Stimulated activated CD8-positive, alpha-beta memory T cell treated with anti-CD3 and anti-CD28 coated beads, Interleukin-12 subunit alpha, Interleukin-12 subunit beta, amount 100 ng/mL, for 1 hour (primary cell): ENCODE data around the gene MAML3.

ENCODE experiments used
- DNase-seq: peaks from one replicate; pipeline ENCODE4 v3.0.0-alpha.2; 2020; ENCODE audit warnings: low read depth

The MAML3 gene

DNA sequence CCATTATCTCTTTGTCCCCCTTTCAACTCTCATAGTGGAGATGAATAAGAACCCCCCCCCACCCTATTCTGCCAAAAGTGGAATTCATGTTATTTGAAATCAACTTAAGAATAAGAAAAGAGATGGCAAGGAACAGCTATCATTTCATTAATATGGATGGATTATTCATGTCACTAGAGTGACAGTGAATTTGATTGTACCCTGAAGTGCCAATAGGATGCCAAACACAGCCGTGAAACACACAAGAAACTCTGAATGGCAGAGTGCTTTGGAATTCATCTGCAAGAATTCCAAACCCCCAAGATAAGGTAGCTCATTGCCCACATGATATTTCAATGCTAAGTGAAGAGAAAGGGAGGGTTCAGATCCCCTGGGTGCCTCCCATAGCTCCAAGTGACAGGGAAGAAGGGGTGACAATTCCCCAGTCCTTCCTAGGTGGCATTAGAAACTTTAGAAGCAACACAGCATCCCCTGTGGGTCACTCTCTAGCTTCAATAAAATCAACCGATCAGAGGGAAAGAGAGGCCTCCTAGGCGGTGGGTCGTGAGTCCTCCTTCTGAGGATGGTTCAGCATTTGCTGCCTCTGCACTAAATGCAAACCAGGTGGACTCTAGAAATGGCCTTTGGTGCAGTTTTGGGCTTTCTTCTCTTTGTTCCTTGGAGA is 404.0 kb downstream of the MAML3 start:
- no peak for DNase-seq

GRCh38 chr4:139749338-139749737 is 404.6 kb downstream of the MAML3 start:
- DNase-seq: no peak

GRCh38 chr4:139746431-139747171 is 407.4 kb downstream of the MAML3 start:
- DNase-seq: no peak

GRCh38 chr4:139745111-139745639 is 408.8 kb downstream of the MAML3 start:
- no peak for DNase-seq

DNA sequence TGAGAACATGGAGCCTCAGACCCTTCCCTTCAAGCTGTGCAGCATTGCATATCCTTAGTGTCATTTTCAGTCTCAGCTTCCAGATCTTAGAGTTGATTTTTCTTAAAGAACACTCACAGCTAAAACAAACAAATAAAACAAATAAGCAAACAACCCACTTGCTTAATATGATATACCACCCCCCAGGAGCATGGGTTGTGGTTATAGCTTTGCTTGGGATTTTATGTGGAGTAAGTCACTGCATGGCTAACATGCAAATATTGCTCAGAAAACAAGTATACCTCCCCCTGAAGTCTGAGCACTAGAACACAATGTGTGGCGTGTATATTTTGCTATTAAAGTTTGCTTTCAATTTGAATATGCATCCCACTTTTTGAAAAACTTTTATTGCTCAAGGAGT is 409.8 kb downstream of the MAML3 start:
- no peak for DNase-seq

- no peak for DNase-seq
Measured at GRCh38 chr4:139743027-139743426, 411.0 kb downstream of the MAML3 start.

DNA sequence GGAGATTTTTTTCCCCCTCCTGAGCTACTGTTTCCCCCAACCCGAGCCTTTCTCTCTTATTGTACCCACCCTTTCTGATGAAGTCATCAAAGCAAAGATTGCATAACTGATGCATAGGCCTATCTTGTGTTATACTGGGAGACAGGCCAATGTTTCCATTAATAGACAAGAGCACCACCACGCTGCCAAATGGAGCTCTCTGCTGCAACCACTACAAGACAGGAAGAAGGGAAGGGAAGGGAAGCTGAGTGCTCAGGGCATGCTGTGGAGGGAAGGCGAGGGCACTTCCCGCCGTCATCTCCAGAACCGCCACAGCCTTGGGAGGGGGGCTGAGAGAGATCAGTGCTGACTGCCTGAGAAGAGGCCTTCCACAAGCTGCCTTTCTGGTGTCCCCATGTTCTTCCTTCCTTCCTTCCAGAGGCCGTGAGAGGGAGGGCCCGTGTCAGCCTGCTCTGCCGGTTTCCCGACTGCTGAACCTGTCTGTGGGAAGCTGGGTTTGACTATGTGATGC is 413.4 kb downstream of the MAML3 start:
- DNase-seq: no peak

- DNase-seq: no peak
Measured at GRCh38 chr4:139740121-139740520, 413.9 kb downstream of the MAML3 start.

DNA sequence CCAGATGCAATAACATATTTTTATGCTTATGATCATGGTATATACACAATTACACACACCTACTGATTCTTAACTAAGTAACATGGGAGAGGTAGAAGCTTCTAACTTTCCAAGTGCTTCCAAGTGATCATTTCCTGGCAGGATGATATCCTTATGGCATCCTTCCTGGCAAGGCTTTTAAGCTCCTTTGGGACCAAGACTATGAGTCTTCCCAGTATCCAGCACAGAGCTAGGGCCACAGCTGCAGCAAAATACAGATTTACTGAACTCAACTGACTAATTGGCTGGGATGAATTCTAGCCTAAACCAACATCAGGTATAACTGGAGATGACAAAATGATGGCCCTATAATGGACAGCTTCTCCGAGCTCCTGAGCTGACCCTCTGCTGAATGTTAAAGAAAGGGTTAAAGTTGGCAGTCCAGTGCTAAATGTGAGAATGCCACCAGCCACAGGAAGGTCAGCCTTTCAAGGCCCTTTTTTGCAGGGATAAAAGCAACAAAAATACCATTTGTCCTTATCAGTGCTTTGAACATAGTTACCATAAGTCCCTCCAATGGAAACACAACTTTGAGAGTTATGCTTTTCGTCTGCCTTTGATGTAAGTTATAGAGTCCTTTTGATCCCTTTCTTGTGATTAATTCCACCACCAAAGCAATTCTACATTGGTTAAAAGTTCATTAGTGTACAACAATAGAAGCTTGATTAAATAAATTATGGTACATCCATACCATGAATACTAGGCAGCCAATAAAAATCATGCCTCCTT is 415.0 kb downstream of the MAML3 start:
- no peak for DNase-seq

- DNase-seq: no peak
Measured at GRCh38 chr4:139736661-139737060, 417.3 kb downstream of the MAML3 start.

GRCh38 chr4:139736274-139736660 is 417.7 kb downstream of the MAML3 start:
- no peak for DNase-seq

DNA sequence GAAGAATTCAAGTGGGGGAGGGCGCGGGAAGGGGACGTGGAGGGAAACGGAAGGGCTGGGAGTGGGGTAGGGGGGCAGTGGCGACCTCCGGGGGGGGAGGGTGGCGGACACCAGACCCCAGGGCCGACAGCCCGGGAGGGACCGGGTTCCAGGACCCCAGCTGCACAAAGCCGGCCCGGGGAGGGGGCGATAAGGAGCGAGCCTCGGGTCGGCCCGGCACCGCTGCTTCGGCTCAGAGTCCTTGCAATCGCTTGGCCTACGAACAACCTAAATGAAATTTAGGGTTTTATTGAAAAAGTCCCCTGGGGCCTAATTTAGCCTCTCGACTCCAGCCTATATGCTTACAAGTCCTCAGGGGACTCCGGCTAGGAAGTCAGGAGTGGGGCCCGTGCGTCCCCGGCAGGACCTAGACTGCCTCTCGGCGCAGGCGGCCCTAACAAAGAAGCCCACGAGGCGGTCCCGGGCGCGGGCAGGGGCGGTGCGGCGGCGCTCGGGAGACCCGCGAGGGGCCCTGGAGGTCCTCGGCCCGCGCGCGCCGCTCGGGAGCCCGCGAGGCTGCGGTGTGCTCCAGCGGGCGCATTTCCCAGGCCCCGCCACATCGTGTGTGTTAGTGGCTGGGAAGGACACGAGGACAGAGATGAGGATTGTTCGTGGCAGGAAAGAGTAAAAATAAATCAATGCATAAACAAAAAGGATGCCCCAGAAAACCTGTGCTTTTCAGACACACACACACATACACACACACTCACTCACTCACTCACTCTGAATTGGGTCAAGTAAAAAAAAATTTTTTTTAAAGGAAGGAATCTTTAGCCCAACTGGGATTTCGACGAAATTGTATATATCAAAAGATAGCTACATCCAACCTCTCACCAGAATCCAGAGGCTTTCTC is 418.4 kb downstream of the MAML3 start:
- DNase-seq: no peak

- DNase-seq: peak; percentile 10
Measured at GRCh38 chr4:139734875-139735380, 419.1 kb downstream of the MAML3 start.

DNA sequence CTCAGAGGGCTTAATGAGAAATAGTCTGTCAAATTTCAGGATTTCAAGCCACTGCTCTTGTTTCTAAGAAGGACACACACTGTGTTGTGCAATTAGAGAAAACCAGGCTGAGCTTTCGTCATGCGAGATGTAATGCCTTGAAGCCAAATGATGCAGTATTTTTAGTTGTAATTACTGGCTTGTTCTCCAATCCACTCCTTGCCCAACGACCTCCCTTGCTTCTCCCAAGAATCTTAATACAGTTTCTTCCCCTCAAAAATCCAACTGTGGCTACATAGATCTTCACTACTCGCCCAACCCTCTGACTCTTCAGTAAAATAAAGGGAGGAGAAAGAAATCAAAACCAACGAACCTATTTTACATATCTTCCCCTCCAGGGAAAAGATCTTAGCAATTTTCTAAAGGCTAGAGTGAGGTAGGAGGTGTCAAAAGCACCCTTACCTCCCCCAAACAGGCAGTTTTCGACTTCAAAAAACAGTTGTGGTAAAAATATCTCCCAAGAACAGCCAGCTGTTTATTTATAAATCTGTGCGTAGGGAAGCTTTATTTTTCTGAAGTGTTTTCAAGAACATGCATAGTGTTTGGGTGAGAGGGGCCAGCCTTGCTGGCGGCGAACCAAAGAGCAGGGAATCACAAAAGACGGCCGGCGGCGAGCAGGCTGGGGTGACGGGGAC is 419.6 kb downstream of the MAML3 start:
- no peak for DNase-seq

DNA sequence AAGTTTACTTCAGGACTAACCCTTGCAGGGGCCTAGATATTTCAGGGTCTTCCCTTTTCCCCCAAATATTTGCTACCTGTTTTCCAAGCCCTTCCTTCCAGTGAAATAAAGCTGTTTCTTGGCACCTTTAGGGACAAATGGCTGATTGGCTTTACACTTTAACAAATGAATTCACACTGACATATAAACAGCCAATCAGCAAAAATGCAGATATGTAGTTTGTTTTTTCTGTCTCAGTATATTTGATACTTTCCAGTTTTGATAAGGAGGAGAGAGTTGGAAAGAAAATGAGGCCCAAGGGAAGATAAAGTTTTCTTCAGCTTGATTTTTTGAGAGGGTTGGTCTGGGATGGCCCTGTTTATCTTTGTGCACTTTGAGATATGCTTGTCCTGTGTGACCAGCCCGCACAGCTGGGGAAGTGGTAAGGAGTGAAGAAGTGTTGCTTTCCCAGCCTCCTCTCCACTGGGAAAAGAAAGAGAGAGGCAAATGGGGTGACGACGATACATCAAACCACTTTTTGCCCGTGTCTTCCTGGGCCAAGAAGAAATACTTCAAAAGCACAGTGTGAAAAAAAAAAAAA is 420.9 kb downstream of the MAML3 start:
- DNase-seq: no peak

DNA sequence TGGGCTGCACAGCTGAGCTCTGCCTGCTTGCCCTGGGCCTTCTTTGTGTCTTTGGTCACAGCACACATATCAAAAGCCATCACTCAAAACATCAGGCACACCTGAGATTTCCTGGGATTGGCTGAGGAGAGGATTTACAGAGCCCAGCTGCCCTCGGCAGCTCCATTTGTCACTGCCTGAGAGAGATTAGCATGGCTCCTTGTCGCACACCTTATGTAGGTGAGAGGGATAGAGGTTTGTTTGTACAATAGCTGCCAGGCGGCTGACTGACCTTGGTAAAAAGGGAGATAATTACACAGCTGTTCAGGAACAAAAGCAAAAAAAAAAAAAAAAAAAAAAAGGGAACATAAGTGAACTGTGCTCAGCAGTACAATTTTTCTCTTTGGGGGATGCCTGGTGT is 425.1 kb downstream of the MAML3 start:
- DNase-seq: no peak

DNA sequence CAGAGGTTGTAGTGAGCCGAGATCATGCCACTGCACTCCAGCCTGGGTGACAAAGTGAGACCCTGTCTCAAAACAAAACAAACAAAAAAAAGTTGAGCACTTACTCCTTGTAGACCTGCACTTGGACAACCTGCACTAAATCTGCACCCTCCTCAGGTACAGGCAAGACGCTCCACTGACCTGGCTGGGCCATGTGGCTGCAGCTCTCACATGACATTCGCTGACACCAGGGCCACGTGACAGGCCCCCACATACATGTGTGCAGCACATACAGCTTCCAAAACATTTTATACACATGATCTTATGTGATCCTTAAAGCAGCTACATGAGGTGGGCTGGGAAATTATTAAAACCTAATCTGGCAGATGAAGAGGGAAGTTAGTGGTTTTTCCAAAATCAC is 425.8 kb downstream of the MAML3 start:
- DNase-seq: no peak

DNA sequence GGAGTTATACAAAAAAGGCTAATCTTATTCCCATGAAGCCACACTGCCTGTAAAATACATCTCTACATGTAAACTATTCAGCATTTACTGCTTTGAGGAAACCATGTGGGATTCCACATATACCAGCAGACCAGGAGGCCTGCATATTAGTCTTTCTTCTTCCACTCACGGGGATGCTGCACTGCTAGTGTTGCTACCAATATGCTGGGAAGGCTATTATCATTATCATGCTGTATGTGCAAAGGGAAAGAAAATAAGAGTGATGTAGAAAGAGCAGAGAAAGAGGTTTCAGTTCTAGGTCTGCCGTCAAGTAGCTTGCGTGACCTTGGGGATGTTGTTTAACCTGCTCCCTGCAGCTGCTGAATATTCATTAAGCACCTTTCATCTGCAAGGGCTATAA is 427.4 kb downstream of the MAML3 start:
- DNase-seq: no peak

DNA sequence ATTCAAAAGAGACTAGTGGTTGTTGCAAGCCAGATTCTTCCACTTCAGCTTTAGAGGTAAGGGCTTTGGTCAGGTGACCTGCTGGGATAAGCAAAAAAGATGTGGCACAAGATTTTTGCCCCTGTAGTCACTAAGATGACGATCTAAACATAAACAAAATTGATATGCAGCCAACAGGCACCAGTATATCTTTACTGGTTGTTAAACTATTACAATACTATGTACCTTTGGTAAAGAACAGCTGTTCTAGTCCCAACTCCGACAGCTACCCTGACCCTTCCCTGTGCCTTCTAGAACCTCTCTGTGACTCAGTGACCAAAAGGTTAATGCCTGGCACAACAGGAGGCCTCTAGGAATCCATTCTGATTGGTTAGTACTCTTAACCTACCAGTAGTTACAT is 428.7 kb downstream of the MAML3 start:
- DNase-seq: no peak

DNA sequence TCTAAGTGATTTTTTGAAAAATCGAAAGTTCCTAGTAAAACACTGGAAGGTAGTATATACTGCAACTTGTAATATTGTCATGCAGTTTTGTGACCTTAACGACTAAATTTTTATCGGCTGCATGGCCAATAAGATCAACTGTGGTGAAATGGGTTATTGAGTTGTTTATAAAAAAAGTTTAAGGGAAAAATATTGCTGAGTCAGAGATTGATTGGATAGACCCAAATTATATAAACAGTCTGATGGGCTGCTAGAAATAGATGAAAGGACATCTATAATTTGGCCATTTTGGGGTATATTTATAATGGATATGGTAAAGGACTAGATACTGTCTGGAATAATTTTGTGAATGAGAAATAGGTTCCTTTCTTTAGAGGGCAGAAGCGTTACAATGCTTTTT is 432.2 kb downstream of the MAML3 start:
- no peak for DNase-seq
